Stimulated activated CD4-positive, alpha-beta T cell treated with anti-CD3 and anti-CD28 coated beads, Interleukin-15, amount 100 ng/mL, for 48 hours (primary cell): Measurements from ENCODE around the gene KANK3.
"Not testable (repeated sequence)": the region's sequence is repeated elsewhere in the genome, so short reads cannot be mapped to it uniquely, and the experiment has no call there.

Experiments used
- DNase-seq, 2 donors: peaks; one replicate each; pipeline ENCODE4 v3.0.0-alpha.2; 2020; ENCODE audit warnings: low read depth in 2 of 2

The KANK3 gene

DNA sequence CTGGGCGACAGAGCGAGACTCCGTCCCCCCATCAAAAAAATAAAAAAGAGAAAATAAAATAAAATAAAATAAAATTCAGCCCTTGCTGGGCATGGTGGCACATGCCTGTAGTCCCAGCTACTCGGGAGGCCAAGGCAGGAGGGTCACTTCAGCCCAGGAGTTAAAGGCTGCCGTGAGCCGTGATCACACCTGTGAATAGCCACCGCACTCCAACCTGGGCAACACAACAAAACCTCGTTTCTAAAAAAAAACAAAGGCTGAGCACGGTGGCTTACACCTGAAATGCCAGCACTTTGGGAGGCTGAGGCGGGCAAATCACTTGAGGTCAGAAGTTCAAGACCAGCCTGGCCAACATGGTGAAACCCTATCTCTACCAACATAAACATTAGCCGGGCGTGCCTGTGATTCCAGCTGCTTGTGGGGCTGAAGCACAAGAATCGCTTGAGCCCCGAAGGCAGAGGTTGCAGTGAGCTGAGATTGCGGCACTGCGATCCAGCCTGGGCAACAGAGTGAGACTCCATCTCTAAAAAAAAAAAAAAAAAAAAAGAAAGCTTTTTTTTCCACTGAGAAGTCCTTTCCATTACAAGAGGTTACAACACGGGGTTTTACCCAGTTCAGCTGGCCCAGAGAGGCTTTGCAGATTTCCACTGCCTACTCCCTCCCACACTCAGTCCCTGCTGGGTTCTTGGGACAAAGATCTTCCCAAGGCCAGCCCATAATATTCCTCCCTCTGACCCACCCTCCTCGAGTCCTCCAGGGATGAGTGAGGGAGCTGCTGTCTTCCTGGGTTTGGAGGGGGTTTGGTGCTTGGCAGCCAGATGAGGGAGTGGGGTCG is 27.3 kb upstream of the KANK3 start:
- no peak for DNase-seq

DNA sequence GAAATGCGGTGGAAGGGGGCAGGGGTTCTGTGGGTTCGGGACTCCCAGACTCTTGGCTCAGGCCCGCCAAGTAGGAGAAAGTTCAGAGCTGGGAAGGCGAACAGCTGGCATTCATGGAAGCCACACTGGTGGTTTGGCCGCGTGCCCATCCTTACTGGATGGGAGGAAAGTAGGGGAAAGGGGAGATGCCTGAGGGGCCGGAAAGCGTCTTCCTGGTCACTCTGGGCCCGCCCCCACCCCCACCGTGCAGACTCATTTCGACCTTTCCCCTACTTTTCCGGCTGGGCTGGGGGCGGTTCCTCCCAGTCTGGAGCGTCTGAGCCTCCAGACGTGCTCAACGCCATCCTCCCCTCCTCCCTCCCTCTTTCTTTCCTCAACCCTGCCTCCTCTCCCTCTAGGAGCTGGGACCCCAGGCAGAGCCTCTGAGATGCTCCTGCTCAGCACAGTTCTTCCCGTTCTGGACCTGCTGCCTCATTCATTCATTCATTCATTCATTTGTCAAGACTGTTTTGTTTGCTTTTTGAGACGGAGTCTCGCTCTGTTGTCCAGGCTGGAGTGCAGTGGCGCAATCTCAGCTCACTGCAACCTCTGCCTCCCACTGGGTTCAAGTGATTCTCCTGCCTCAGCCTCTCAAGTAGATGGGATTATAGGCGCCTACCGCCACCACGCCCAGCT is 24.4 kb upstream of the KANK3 start:
- DNase-seq, result no peak

DNA sequence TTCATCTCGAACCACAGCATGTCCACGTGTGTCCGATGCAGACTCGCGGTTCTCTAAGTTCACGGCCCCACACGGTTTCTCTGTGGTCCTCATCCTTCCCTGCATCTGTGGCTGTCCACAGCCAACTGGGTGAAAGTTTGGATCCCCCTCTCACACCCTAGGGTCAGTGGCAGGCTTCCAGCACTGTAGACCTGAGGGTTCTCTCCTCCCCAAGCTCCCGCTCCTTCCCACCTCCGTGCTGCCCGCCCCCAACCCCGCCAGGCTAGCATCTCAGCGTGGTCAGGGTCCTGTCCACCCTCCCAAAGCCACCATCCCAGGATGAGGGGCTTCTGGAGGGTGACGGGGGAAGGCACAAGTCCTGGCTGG is 23.9 kb upstream of the KANK3 start:
- no peak for DNase-seq

DNA sequence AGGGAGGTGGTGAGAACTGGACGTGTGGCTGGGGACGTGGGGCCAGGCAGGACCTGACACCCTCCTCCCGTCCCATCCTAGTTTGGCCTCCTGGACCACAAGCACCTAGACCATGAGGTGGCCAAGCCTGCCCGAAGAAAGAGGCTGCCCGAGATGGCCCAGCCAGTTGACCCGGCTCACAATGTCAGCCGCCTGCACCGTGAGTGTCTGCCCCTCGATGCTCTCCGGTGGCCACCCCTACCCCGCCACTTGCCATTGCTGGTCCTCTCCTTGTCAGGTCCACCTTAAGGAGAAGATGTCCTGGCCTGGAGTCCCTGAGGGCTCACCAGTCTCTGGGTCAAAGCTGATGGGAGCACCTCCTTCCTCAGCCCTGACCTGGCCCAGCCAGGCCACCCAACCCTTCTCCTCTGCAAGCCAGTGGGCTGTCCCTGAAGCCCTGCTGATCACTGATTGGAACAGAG is 23.1 kb upstream of the KANK3 start:
- no peak for DNase-seq

DNA sequence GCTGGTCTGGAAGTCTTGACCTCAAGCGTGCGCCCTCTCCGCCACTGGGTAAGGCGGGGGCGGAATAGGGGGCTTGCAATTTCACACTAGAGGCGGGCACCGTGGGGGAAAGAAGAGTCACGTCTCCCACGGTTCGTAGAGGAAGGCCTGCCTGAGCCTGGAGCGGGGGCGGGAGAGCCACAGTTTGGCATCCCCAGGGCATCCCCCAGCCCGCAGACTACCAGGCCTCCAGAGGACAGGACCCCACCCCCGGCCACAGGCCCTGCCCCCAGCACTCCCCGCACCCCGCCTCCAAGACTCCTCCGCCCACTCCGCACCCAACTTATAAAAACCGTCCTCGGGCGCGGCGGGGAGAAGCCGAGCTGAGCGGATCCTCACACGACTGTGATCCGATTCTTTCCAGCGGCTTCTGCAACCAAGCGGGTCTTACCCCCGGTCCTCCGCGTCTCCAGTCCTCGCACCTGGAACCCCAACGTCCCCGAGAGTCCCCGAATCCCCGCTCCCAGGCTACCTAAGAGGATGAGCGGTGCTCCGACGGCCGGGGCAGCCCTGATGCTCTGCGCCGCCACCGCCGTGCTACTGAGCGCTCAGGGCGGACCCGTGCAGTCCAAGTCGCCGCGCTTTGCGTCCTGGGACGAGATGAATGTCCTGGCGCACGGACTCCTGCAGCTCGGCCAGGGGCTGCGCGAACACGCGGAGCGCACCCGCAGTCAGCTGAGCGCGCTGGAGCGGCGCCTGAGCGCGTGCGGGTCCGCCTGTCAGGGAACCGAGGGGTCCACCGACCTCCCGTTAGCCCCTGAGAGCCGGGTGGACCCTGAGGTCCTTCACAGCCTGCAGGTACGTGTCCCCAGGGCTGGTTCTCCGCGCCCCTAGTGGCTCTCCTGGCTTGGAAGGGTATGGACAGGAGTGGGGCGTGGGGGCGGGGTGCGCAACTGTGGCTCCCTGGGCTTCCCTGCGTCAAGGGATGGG is 21.0 kb upstream of the KANK3 start, which contains the start of gene ANGPTL4:
ANGPTL4 (plus strand) TSS at position 353 of the 969 bp plus-strand sequence; CDS start at position 520, 167 bp downstream.
- peak; percentile 51 to 79 for DNase-seq

DNA sequence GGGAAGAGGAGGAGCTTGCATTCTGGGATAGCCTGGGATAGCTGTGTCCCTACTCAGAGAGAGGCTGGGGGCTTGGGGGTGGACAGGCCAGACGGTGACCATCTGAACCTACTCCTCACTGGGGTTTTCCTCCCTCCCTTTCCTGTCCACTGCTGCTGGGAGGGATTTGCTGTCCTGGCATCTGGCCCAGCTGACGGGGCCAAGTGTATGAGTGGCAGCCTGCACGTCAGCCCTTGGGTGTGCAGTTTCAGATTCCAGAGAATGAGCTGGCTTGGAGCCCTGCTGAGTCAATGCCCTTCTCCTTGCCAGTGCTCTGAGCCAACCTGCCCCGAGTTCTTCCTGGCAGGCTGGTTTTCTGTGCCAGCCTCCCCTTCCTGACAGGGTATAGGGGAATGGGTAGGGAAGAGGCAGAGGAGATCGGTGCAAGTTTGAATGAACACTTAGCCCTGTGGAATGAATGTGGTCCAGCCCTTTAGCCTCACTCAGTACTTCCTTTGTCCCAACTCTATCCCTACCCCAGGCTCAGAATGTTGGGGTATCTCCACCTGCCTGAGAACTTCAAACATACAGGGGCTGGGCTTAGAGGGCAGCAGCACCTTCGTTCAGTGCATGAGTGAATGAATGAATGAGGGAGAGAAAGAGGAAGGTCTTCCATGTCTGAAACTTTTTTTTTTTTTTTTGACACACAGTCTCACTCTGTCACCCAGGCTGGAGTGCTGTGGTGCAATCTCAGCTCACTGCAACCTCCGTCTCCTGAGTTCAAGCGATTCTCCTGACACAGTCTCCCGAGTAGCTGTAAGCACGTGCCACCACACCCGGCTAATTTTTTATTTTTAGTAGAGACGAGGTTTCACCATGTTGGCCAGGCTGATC is 19.1 kb upstream of the KANK3 start:
- DNase-seq, result peak; percentile 17 to 31

DNA sequence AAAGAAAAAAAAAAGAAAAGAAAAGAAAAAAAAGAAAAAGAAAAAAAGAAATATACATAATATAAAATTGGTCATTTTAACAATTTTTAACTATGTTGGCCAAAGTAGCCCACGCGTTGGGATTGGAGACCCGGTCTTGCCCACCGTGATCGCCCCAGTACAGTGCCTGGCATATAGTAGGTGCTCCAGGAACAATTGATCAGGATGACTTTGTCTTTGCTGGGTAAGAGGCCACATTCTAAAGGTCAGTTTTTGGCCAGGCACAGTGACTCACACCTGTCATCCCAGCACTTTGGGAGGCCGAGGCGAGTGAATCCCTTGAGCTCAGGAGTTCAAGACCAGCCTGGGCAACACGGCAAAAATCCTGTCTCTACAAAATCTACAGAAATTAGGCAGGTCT is 17.1 kb upstream of the KANK3 start:
- no peak for DNase-seq

DNA sequence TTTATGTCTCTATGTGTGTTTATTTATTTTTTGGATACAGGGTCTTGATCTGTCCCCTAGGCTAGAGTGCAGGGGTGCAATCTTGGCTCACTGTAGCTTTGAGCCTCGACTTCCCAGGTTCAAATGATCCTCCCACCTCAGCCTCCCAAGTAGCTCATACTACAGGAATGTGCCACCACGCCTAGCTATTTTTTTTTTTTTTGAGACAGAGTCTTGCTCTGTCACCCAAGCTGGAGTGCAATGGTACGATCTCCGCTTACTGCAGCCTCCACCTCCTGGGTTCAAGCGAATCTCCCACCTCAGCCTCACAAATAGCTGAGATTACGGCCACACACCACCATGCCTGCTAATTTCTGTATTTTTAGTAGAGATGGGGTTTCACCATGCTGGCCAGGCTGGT is 15.9 kb upstream of the KANK3 start:
- DNase-seq, result no peak

DNA sequence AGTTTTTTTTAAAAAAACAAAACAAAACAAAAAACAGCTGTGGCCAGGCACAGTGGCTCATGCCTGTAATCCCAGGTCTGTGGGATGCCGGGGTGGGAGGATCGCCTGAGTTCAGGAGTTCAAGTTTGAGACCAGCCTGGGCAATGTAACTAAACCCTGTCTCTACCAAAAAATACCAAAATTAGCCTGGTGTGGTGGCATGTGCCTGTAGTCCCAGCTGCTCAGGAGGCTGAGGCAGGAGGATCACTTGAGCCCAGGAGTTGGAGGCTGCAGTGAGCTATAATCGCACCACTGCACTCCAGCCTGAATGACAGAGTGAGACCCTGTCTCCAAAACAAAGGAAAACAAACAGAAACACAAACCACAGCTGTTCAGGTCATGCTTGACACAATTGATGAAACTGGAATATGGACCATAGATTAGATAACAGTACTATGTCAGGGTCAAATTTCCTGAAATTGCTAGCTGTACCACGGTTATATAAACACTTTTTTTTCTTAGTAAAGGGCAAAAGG is 14.0 kb upstream of the KANK3 start:
- no peak for DNase-seq

DNA sequence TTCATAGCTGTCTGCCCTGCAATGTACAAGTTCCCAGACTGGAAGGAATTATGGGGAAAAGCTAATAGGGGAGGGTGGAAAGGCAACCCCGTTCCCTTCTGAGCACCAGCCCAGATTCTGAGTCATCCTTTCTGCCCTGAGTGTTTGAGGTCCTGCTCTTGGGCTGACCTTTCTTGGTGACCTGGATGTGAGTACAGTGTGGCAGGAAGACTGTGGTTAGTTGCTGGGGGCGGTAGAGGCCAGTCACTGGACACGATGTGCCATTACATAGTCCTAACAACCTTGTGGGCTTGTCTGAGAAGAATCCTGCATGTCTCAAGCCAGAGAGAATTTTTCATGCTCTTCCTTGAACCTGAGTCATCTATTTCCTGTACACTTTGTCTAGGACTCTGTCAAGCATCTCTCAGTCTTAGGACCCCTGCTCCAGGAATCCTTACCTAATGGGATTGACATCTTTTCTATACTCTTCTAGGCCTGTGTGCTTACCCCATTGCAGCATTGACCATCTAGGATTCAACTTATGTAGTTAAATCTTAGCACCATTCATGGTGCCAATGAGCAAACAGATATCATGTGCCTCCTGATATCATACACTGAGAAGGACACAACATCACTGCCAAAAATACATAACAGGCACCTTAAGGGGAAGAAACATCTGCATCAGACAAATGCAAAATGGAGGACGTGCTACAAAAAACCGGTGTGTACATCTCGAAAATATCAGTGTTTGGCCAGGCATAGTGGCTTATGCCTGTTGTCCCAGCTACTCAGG is 12.8 kb upstream of the KANK3 start:
- DNase-seq, result no peak

DNA sequence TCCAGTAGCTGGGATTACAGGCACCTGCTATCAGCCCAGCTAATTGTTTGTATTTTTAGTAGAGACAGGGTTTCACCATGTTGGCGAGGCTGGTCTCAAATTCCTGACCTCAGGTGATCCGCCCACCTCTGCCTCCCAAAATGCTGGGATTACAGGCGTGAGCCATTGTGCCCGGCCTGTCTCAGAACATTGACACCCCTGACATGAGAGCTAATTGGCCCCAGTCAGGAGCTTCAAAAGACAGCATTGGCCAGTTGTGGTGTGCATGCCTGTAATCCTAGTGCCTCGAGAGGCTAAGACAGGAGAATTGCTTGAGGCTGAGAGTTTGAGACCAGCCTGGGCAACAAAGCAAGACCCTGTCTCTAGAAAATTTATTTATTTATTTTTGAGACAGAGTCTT is 9.8 kb upstream of the KANK3 start:
- not testable (repeated sequence) for DNase-seq

DNA sequence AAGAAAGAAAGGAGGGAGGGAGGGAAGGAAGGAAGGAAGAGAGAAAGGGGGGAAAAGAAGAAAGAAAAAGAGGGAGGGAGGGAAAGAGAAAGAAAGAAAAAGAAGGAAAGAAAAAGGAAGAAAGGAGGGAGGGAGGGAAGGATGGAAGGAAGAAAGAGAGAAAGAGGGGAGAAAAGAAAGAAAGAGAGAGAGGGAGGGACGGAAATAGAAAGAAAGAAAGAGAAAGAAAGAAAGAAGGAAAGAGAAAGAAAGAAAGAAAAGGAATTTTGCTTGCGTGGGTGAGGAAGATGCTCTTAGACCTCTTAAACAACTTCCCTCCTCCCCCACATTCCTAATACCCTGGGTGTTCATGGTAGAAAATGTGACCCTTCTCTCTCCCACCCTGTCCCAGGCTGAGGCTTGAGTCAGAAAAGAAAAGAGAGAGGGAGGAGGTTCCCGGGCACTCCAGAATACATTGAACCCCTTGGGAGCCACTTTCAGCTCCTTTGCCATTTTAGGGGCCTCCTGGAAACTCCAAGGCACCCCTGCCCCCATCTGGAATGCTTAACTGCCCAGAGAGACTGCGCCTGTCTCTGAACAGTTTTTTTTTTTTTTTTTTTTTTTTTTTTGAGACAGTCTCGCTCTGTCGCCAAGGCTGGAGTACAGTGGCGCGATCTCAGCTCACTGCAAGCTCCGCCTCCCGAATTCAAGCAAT is 9.2 kb upstream of the KANK3 start:
- DNase-seq, result no peak

DNA sequence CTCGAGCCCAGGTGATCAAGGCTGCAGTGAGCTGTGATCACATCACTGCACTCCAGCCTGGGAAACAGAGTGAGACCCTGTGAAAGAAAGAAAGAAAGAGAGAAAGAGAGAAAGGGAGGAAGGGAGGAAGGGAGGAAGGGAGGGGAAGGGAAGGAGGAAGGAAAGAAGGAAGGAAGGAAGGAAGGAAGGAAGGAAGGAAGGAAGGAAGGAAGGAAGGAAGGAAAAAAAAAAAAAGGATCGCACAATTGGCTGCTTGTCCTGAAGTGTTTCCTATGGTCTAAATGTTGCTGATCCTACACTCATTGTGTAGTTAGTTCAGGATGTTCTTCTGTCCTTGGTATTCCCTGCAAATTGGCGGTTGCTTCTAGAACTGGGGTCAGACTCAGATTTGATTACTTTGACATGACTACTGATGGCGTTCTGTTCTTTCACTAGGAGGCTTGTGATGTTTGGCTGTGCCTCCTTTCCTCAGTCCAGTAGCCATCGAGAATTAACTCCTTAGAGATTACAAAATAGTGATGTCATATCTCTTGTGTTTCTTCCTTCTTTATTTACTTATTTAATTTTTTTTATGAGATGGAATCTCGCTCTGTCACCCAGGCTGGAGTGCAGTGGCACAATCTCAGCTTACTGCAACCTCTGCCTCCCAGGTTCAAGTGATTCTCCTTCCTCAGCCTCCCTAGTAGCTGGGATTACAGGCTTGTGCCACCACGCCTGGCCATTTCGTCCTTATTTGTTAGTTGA is 6.7 kb upstream of the KANK3 start:
- not testable (repeated sequence) for DNase-seq

DNA sequence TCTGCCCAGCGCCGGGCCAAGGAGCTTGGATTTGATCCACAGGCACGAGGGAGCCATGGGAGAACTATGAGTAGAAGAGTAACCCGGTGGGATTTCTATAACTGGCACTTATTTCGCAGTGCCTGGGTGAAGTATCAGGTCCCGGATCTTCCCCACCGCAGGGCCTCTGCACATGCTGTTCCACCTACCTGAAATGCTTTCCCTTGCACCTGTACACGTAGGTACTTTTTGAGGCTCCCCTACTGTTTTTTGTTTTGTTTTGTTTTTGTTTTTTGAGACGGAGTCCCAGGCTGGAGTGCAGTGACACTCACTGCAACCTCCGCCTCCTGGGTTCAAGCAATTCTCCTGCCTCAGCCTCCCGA is 402 bp upstream of the KANK3 start:
- DNase-seq, result no peak

DNA sequence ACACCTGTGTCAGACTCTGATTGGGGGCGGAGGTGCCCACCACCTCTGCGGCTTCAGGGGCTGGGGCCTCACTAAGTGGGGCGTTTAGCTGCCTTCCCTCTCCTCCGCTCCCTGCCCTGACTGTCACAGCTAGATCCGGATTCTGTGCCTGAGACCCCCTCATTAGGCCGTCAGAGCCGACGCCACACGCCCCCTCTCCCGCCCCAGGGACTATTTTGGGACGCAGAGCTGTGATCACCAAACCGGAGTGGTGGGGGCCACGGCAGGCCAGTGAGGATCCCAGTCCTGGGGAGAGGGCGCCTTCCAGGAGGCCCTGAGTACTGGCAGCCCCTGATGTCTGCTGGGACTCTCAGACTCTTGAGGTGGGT is 762 bp downstream of the KANK3 start:
- DNase-seq, result no peak

DNA sequence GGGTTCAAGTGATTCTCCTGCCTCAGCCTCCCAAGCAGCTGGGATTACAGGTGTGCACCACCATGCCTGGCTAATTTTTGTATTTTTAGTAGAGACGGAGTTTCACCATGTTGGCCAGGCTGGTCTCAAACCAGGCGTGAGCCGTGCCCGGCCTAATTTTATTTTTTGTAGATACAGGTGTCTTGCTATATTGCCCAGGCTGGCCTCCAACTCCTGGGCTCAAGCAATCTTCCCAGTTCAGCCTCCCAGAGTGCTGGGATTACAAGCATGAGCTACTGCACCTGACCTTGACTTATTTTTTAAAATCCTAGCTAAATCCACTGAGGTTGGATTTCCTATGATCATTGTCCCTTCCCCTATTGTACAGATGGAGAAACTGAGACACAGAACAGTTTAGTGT is 1.6 kb downstream of the KANK3 start:
- not testable (repeated sequence) for DNase-seq

DNA sequence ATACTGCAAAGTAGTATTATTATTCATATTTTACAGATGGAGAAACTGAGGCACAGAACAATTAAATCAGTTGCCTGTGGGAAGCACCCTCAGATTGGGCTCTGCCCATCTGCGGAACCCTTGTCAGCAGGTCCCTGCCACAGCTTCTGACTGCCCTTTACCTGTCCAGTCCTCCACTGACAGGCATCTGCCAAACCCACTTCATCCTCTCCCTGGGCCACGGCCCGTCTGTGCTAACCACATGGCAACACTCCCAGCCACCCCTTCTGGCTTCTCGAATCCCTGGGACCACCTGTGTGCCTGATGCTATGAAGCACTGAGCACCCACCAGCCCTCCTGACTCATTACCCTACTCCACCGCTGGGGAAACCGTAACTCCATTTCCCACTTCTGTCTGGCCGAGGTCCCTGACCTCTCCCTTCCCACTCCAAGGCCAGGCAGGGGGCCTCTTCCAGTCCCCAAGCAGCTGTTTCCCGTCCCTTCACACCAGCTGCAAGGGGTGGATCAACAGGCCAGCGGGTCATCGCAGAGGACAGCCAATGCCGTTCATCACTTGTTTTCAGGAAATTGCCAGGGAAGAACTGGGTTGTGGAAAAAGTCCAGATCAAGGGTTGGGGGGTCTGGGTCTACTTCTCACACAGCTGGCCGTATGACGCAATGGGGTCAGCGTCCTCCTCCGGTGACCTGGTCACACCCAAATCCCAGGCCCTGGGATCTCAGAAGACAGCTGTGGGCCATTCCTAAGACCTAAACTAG is 2.5 kb downstream of the KANK3 start:
- DNase-seq, result no peak

DNA sequence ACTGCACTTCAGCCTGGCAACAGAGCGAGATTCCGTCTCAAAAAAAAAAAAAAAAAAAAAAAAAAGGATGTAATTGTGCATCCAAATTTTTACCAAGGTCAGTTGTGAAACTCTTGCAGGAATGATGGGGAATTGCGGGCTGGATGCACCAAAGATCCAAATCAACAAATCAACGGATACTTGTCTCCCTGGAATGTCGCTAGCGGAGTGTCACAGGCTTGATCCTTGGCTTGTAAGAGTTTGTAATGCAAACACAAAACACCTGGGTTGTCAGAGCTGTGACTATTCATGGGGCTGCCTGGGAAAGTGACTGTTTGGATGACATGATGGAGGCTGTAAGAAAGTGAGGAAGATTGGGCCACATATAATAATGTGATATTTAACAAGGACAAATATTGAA is 4.2 kb downstream of the KANK3 start:
- DNase-seq, result no peak
